Neural crest cell (in vitro differentiated cells): ENCODE measurements around the gene HNRNPLL. TPM values are rescaled to one million over a fixed set of nuclear protein-coding genes. Genes with fewer than 3 reads are reported as not detected.

Experiments used
- DNase-seq: peaks from one replicate; pipeline ENCODE4 v3.0.0; 2021; ENCODE audit warnings: low read depth, mixed read lengths, low spot score
- H3K27ac Mint-ChIP-seq: one replicate; pipeline ENCODE4 v1.8.0; 2021; ENCODE audit warnings: mild to moderate bottlenecking, mixed read lengths; ENCODE audit not compliant: unreplicated experiment
- H3K27me3 Mint-ChIP-seq: 2 replicates; pipeline ENCODE4 v1.8.0; 2021; ENCODE audit warnings: low read depth, mild to moderate bottlenecking, mixed read lengths
- H3K36me3 Mint-ChIP-seq: 2 replicates; pipeline ENCODE4 v1.8.0; 2021; ENCODE audit warnings: low read depth, mild to moderate bottlenecking, mixed read lengths
- H3K4me1 Mint-ChIP-seq: 2 replicates; pipeline ENCODE4 v1.8.0; 2021; ENCODE audit warnings: mixed read lengths
- H3K4me3 Mint-ChIP-seq: one replicate; pipeline ENCODE4 v1.8.0; 2021; ENCODE audit warnings: mild to moderate bottlenecking, mixed read lengths
- H3K9me3 Mint-ChIP-seq: 2 replicates; pipeline ENCODE4 v1.8.0; 2021; ENCODE audit warnings: mixed read lengths
- total RNA-seq: library from RNA; stranded (reverse); gene quantifications from 2 replicates; pipeline ENCODE4 v1.2.1, GENCODE V29; 2021
- TF ChIP-seq, protein P1 (sequence below): fragments of 200-600 bp; sonication (generic); conservative IDR thresholded peaks from 2 replicates; pipeline ENCODE4 v1.5.0; 2021; ENCODE audit warnings: antibody characterized with exemption, mild to moderate bottlenecking

The HNRNPLL gene
- total RNA-seq, 1 donor from 2014 or later: 79.9 TPM

DNA sequence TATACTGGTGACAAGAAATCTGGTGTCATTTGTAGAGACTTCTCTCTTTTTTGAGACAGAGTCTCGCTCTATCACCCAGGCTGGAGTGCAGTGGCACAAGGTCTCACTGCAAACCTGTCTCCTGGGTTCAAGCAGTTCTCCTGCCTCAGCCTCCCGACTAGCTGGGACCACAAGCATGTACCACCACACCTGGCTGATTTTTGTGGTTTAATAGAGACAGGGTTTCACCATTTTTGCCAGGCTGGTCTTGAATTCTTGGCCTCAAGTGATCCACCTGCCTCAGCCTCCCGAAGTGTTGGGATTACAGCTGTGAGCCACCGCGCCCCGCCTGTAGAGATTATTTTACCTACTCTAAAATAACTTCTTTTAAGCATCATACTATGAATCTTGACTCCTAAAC, 6.5 kb downstream of the HNRNPLL start:
- peaks cover 2% of the 10 kb centered on the region for H3K36me3 Mint-ChIP-seq
- no peak overlapping the region for H3K4me3 Mint-ChIP-seq
- H3K4me1 Mint-ChIP-seq: peaks cover 58% of the 10 kb centered on the region
- H3K9me3 Mint-ChIP-seq: no peaks in the 10 kb centered on the region
- H3K27me3 Mint-ChIP-seq: no peaks in the 10 kb centered on the region
- DNase-seq: no peak
- TF ChIP-seq, protein P1, sequence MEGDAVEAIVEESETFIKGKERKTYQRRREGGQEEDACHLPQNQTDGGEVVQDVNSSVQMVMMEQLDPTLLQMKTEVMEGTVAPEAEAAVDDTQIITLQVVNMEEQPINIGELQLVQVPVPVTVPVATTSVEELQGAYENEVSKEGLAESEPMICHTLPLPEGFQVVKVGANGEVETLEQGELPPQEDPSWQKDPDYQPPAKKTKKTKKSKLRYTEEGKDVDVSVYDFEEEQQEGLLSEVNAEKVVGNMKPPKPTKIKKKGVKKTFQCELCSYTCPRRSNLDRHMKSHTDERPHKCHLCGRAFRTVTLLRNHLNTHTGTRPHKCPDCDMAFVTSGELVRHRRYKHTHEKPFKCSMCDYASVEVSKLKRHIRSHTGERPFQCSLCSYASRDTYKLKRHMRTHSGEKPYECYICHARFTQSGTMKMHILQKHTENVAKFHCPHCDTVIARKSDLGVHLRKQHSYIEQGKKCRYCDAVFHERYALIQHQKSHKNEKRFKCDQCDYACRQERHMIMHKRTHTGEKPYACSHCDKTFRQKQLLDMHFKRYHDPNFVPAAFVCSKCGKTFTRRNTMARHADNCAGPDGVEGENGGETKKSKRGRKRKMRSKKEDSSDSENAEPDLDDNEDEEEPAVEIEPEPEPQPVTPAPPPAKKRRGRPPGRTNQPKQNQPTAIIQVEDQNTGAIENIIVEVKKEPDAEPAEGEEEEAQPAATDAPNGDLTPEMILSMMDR: no peak
- H3K27ac Mint-ChIP-seq: no peak overlapping the region

DNA sequence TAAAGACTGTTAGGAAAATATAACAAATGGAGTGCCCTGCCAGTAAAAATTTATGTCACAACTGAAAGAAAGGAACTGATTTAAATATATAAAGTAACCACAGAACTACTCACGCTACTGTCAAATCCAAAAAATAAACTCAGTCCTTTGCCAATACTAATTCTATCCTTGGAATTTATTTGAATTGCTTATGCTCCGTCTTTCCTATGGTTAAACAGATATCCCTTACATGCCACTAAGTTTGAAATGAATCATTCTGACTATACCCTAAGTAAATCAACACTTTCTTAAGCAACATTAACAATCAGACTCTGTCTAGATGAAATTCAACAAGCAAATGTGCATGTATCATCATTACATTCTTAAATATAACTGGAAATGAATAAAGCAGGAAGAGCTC, 9.8 kb downstream of the HNRNPLL start:
- Mint-ChIP-seq H3K4me1 (peaks cover 42% of the 10 kb centered on the region), H3K9me3 (no peaks in the 10 kb centered on the region), H3K4me3 (no peak overlapping the region), H3K27me3 (no peaks in the 10 kb centered on the region), H3K36me3 (peaks cover 4% of the 10 kb centered on the region), H3K27ac (no peak overlapping the region)
- TF ChIP-seq, protein P1: no peak
- DNase-seq: no peak

DNA sequence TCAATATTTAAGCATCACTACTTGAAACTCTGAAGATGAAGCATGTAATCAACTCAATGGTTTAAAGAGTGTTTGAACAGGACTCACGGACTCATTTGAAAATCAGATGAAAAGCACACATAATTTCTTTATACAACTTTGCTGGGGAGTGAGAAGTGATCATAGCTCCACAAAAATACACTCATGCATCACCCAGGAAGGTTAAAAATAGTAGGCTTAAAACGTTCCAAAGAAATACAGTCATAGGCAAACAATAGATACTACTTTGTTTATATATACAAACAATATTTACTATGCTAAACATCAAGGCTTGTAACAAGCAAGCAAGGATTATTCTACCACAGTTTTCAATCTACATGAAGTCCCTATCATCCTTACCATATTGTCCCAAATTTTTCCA, 11.6 kb downstream of the HNRNPLL start:
- no peaks in the 10 kb centered on the region for H3K27me3 Mint-ChIP-seq
- TF ChIP-seq, protein P1: no peak
- DNase-seq: no peak
- H3K27ac Mint-ChIP-seq: no peak overlapping the region
- peaks cover 35% of the 10 kb centered on the region for H3K4me1 Mint-ChIP-seq
- no peaks in the 10 kb centered on the region for H3K9me3 Mint-ChIP-seq
- peaks cover 2% of the 10 kb centered on the region for H3K36me3 Mint-ChIP-seq
- H3K4me3 Mint-ChIP-seq: no peak overlapping the region

DNA sequence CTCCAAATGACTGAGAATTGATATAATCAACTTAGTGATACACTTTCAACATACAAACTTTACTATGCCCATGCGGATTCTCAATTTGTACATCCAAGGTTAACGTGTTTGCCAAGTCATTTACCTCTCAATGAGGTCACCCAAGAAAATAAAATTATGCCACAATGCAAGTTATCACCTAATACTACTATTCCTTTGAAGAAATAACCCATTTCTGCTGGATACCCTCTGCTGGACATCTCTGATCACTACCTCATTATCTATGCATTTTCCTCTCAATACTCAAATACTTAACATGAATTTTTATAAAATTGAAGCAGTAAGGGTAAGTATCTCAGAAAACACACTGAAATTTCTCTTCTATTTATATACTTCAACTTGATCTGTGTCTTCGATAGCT, 12.7 kb downstream of the HNRNPLL start:
- Mint-ChIP-seq H3K36me3 (peaks cover 2% of the 10 kb centered on the region), H3K4me1 (peaks cover 31% of the 10 kb centered on the region), H3K27ac (no peak overlapping the region)

DNA sequence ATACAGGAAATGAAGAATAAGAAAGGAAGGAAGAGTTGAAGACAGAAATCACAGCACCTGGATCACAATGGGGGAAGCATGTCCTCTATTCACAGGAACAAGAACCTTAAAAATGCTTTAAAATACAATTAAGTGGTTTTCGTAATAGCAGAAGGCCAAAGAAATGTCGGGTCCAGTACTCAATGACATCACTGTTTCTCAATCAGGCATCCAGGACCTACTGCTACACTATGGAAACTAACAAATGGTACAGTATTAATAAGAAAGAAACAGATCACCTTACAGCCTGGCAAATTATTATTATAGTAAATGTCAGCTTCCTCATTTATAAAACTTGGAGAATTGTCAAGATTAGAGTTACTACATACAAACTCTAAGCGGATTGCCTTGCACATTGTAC, 15.8 kb downstream of the HNRNPLL start:
- no peak for DNase-seq
- Mint-ChIP-seq H3K9me3 (no peaks in the 10 kb centered on the region), H3K4me3 (no peak overlapping the region), H3K4me1 (peaks cover 20% of the 10 kb centered on the region), H3K36me3 (peaks cover 2% of the 10 kb centered on the region), H3K27me3 (no peaks in the 10 kb centered on the region), H3K27ac (no peak overlapping the region)
- TF ChIP-seq, protein P1: no peak

More for the DNA sequence above, 12.7 kb downstream of the HNRNPLL start:
- TF ChIP-seq, protein P1: peak; percentile 58
- Mint-ChIP-seq H3K27me3 (no peaks in the 10 kb centered on the region), H3K4me3 (no peak overlapping the region), H3K9me3 (no peaks in the 10 kb centered on the region)
- no peak for DNase-seq

DNA sequence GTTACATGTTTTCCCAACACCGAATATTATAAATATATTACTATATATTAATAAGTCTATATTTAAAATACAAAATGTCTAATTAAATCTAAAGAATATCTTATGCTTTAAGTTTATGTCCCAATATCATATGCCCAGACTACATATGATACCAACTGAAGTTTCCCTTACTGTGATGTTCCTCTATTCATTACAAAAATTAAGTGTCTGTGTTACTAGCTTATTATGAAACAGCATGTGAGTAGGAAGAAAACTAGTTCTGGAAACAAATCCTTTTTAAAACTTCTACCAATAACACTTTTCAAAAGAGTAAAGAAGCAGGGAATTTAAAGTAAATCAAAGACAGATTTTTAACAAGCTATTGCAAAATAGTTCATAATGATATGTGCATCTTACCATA, 17.8 kb downstream of the HNRNPLL start:
- DNase-seq: no peak
- TF ChIP-seq, protein P1: no peak
- H3K27me3 Mint-ChIP-seq: no peaks in the 10 kb centered on the region
- H3K27ac Mint-ChIP-seq: no peak overlapping the region
- no peak overlapping the region for H3K4me3 Mint-ChIP-seq
- H3K36me3 Mint-ChIP-seq: peaks cover under 1% of the 10 kb centered on the region
- peaks cover 10% of the 10 kb centered on the region for H3K4me1 Mint-ChIP-seq
- H3K9me3 Mint-ChIP-seq: no peaks in the 10 kb centered on the region
